Uterus (tissue), 4 donors: ENCODE results near the gene TTLL7. TPM values are rescaled to one million over a fixed set of nuclear protein-coding genes. Genes with fewer than 3 reads are reported as not detected.

Experiments used
- DNase-seq, 2 donors: peaks; one replicate each; pipeline ENCODE4 v3.0.0-alpha.2; 2019 to 2020
- H3K27ac ChIP-seq, 2 donors: fragments of 200-600 bp; sonication (generic); 1 replicate in 1 of 2; 2 replicates in 1 of 2; pipeline ENCODE4 v1.5.1; 2016 to 2018
- H3K27me3 ChIP-seq, 2 donors: fragments of 200-600 bp; sonication (generic); one replicate each; pipeline ENCODE4 v1.5.1; 2018 to 2019; ENCODE audit warnings: control low read depth in 1 of 2
- H3K36me3 ChIP-seq, 2 donors: fragments of 200-600 bp; sonication (generic); one replicate each; pipeline ENCODE4 v1.5.1; 2019; ENCODE audit warnings: control low read depth in 1 of 2
- H3K4me1 ChIP-seq, 2 donors: fragments of 200-600 bp; sonication (generic); one replicate each; pipeline ENCODE4 v1.5.1; 2018 to 2019; ENCODE audit warnings: control low read depth in 1 of 2
- H3K4me3 ChIP-seq, 2 donors: fragments of 200-600 bp; sonication (generic); 1 replicate in 1 of 2; 2 replicates in 1 of 2; pipeline ENCODE4 v1.5.1; 2018 to 2019; ENCODE audit warnings: mild to moderate bottlenecking in 1 of 2
- H3K9me3 ChIP-seq, 2 donors: fragments of 200-600 bp; sonication (generic); one replicate each; pipeline ENCODE4 v1.5.1; 2019; ENCODE audit warnings: control low read depth in 1 of 2
- POLR2A ChIP-seq, 2 donors: fragments of 450-650 bp; IDR thresholded peaks; one replicate each; pipeline ENCODE4 v1.6.1; 2016; ENCODE audit warnings: antibody characterized with exemption in 2 of 2, mild to moderate bottlenecking in 1 of 2, moderate library complexity in 1 of 2
- intact Hi-C: fragments of 100-400 bp; cut with DNase I; formaldehyde crosslinking; loops from one replicate; pipeline ENCODE4 v1.15.1; 2023; ENCODE audit warnings: low total_unique reads
- total RNA-seq, 4 donors: library from RNA; depleted of rRNA in 3 of 4; stranded (reverse); fragments of >200 nt in 3 of 4; gene quantifications; one replicate each; pipeline versions ENCODE4 v1.1.0 to v1.2.4, GENCODE V29; 2014 to 2023
- TF ChIP-seq, protein P1 (sequence below), 4 experiments: fragments of 200-600 bp in 2 of 4; fragments of 450-650 bp in 2 of 4; sonication (generic) in 2 of 4; IDR thresholded peaks; one replicate each; pipeline ENCODE4 v1.5.1; 2016 to 2019; ENCODE audit warnings: antibody characterized with exemption in 4 of 4, mild to moderate bottlenecking in 2 of 4, moderate library complexity in 1 of 4
- donor health status: DM: yes; HTN: yes; CAD: no.

Gene TTLL7
- total RNA-seq, 4 donors from 2014 or later = 16.2 to 61.0 (median 34.1) TPM

GRCh38 chr1:84013708-84014107 is 14.8 kb upstream of the TTLL7 start:
- no peak for DNase-seq
- no peak overlapping the region for H3K4me3 ChIP-seq
- no peaks in the 10 kb centered on the region for H3K27me3 ChIP-seq
- no peaks in the 10 kb centered on the region for H3K36me3 ChIP-seq
- no peaks in the 10 kb centered on the region for H3K9me3 ChIP-seq
- no peak for TF ChIP-seq POLR2A (IDR thresholded peaks at IDR 0.05)
- TF ChIP-seq, protein P1, sequence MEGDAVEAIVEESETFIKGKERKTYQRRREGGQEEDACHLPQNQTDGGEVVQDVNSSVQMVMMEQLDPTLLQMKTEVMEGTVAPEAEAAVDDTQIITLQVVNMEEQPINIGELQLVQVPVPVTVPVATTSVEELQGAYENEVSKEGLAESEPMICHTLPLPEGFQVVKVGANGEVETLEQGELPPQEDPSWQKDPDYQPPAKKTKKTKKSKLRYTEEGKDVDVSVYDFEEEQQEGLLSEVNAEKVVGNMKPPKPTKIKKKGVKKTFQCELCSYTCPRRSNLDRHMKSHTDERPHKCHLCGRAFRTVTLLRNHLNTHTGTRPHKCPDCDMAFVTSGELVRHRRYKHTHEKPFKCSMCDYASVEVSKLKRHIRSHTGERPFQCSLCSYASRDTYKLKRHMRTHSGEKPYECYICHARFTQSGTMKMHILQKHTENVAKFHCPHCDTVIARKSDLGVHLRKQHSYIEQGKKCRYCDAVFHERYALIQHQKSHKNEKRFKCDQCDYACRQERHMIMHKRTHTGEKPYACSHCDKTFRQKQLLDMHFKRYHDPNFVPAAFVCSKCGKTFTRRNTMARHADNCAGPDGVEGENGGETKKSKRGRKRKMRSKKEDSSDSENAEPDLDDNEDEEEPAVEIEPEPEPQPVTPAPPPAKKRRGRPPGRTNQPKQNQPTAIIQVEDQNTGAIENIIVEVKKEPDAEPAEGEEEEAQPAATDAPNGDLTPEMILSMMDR (IDR thresholded peaks at IDR 0.05) = no peak
- no peak overlapping the region for H3K27ac ChIP-seq
- intact Hi-C loops = no loop called here
- no peaks in the 10 kb centered on the region for H3K4me1 ChIP-seq

- no peaks in the 10 kb centered on the region for H3K27me3 ChIP-seq
- no peaks in the 10 kb centered on the region for H3K36me3 ChIP-seq
- H3K27ac ChIP-seq = no peak overlapping the region
- no peaks in the 10 kb centered on the region for H3K4me1 ChIP-seq
- TF ChIP-seq, protein P1 (IDR thresholded peaks at IDR 0.05) = no peak
- TF ChIP-seq POLR2A (IDR thresholded peaks at IDR 0.05) = no peak
- intact Hi-C loops = no loop called here
- no peaks in the 10 kb centered on the region for H3K9me3 ChIP-seq
- no peak overlapping the region for H3K4me3 ChIP-seq
- DNase-seq = no peak
Measured at GRCh38 chr1:84012018-84012417, 13.1 kb upstream of the TTLL7 start.

DNA sequence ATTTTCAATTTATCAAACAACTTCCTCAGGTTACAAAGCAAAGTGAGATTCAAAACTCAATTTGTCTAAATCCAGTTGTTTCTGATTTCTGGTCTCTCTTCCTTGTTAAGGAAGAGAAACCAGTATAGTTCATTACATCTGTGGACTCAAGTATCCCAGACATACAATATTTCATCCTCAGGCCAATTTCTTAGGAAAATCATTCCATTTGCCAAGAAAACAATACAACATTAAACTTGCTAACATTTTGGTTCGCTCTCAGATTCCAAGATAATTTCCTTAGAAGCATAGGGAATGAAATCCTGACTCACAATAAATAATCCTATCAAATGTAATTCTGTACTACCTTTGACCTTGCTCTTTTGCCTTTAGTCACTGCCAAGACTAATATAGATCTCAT is 11.2 kb upstream of the TTLL7 start:
- H3K9me3 ChIP-seq = no peaks in the 10 kb centered on the region
- TF ChIP-seq, protein P1 (IDR thresholded peaks at IDR 0.05) = no peak
- no peak for TF ChIP-seq POLR2A (IDR thresholded peaks at IDR 0.05)
- H3K4me1 ChIP-seq = no peaks in the 10 kb centered on the region
- no peaks in the 10 kb centered on the region for H3K27me3 ChIP-seq
- no peaks in the 10 kb centered on the region for H3K36me3 ChIP-seq
- no peak overlapping the region for H3K4me3 ChIP-seq
- H3K27ac ChIP-seq = no peak overlapping the region
- intact Hi-C loops = no loop called here
- DNase-seq = no peak

DNA sequence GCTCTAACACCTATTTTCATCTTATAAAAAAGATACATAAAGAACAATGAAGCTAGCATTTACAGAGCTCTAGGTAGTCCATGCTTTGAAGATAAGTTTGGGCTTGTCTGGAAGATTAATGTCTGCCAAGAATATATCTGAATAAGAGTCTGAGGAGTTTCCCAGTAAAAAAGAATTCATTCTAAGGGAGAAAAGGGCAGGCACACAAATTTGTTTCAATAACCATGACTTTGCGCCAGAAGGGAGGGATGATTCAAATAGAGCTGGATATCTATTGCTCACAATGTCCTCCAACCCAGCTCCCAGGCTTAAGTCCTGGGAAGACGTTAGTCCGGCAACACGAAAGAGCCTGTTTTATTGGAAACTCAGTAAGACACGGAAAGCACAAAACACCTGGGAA is 9.7 kb upstream of the TTLL7 start:
- Histone ChIP-seq H3K27me3 (no peaks in the 10 kb centered on the region), H3K27ac (no peak overlapping the region), H3K4me3 (no peak overlapping the region), H3K4me1 (no peaks in the 10 kb centered on the region), H3K9me3 (no peaks in the 10 kb centered on the region), H3K36me3 (no peaks in the 10 kb centered on the region)
- intact Hi-C loops = loop anchor here (10.0 kb wide), 1 partner anchor 66 kb away; no protein-coding TSS in a partner anchor
- TF ChIP-seq POLR2A (IDR thresholded peaks at IDR 0.05) = no peak
- TF ChIP-seq, protein P1 (IDR thresholded peaks at IDR 0.05) = no peak
- DNase-seq = no peak

GRCh38 chr1:84006591-84006990 is 7.7 kb upstream of the TTLL7 start:
- Histone ChIP-seq H3K27ac (no peak overlapping the region), H3K4me3 (no peak overlapping the region), H3K4me1 (no peaks in the 10 kb centered on the region), H3K36me3 (no peaks in the 10 kb centered on the region), H3K9me3 (no peaks in the 10 kb centered on the region), H3K27me3 (no peaks in the 10 kb centered on the region)
- TF ChIP-seq, protein P1 (IDR thresholded peaks at IDR 0.05) = no peak
- no peak for TF ChIP-seq POLR2A (IDR thresholded peaks at IDR 0.05)
- intact Hi-C loops = loop anchor here (10.0 kb wide), 1 partner anchor 68 kb away; no protein-coding TSS in a partner anchor
- DNase-seq = no peak
